Left hindlimb (tissue), 1 donor: Measurements from ENCODE around the gene CACNA2D3.
"Not testable (repeated sequence)": the region's sequence is repeated elsewhere in the genome, so short reads cannot be mapped to it uniquely, and the experiment has no call there.

Experiments used
- DNase-seq: peaks from one replicate; pipeline ENCODE4 v3.0.0-alpha.2; 2018

The CACNA2D3 gene

GRCh38 chr3:55064164-55064563 lies 941.8 kb downstream of the CACNA2D3 start:
- no peak for DNase-seq

GRCh38 chr3:55065331-55065730 lies 943.0 kb downstream of the CACNA2D3 start:
- DNase-seq = no peak

DNA sequence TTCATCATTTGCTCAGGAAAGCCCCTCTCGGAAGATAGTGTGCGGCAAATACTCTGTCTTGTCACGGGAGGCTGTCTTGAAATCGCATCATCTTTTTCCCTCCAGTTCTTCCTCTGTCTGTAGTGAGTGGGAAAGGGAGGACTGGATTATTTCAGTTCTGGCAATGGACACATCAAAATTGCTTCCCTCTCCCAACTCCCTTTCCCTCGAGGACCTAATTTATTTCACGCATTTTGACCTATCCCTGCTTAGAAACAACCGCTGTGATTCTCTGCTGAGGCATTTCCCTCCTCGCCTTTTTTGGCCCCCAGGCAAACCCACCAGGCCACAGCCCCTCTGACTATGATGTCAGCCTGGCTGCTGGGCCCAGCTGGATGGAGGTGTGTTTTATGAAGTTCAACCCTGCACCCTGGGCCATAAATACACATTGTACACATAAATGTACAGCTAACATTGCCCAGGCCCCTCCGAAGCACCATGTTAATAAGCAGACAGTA lies 944.2 kb downstream of the CACNA2D3 start:
- peak; percentile 59 for DNase-seq

DNA sequence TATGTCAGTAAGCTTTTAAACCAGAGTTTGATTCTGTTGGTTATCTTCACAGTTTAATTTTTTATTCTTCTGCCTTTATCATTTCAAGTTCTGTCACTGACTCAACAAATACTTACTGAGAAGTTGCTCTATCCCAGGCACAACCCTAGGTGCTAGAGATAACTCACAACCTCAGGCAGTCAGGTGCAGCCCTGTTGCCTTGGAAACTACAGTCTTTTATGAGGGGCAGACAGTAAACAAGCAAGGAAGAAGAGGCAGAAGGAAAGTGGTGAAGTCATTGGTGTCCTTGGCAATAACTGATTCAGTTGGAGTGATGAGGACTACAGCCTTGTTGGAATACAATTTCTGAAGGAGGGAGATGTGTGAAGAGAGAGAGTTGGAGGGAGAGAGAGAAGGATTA lies 947.6 kb downstream of the CACNA2D3 start:
- DNase-seq = no peak

DNA sequence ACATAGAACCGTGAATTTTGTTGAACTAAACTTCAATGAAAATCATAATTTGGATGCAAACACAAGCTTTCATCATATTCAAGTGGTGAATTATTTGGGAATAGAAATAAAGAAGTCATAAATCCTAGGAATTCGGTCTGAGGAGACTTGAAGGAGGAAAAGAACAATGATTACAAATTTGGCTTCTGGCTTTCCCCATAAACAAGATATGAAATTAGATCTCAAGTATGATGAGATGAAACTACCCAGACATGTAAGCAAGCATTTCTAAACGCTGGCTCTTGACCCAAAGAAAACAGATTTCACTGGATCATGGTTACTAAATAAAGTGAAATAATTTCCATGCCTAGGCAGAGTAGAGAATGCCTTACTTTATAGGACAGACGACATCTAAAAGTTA lies 952.4 kb downstream of the CACNA2D3 start:
- DNase-seq = no peak

DNA sequence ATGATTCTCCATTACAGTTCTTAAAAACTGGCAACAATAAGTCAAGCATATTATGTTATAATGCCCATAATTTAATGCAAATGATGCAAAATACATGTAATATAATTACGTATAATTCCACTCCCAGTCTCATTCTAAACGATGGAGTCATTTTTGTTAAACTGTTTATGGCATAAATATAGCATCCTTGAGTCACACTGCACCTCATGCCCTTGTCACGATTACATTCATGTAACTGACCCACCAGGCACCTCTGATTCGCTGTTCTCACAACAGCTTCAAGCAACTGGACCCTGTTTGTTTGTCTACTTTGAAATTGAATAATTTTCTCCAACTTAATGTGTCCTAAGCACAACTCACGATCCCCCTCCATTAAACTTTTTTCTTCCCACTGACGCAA lies 953.5 kb downstream of the CACNA2D3 start:
- no peak for DNase-seq

- no peak for DNase-seq
These were observed 955.4 kb downstream of the CACNA2D3 start for GRCh38 chr3:55077726-55078125.

- DNase-seq = no peak
These were observed 956.5 kb downstream of the CACNA2D3 start for GRCh38 chr3:55078876-55079275.

DNA sequence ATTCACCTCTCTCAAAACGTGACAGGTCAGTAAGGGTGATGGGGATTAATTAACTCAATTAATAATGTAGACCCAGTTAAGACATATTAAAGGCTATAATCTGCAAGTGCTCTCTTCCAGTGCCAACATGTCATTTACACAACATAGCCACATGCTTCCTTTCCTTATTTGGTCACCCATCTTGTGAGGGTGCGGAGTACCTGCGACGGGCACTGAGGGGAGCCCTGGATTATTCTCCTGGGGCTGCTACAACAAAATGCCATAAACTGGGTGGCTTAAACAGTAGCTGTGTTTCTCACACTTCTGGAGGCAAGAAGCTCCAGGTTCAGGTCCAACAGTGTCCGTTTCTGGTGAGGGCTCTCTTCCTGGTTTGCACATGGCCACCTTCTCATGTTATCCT lies 962.9 kb downstream of the CACNA2D3 start:
- no peak for DNase-seq

GRCh38 chr3:55089211-55089610 lies 966.9 kb downstream of the CACNA2D3 start:
- DNase-seq = no peak

- DNase-seq = no peak
These were observed 967.9 kb downstream of the CACNA2D3 start for GRCh38 chr3:55090291-55090690.

DNA sequence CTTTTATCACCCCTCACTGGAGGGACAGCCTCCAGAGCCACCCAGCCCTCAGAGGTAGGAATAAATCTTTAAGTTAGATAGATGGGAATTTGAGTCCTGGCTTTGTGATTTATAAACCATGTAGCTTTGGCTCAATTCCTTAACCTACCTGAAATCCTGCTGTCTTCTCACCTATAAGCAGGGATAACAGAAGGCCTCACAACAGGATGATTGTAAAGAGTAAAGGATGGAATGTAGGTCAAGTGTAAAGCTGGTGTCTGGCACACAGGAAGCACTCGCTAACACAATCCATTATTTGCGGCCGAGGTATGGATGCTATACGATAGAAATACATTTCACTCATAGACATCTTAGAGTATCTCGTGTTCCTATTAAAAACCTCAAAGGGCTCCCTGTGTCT lies 968.4 kb downstream of the CACNA2D3 start:
- no peak for DNase-seq

DNA sequence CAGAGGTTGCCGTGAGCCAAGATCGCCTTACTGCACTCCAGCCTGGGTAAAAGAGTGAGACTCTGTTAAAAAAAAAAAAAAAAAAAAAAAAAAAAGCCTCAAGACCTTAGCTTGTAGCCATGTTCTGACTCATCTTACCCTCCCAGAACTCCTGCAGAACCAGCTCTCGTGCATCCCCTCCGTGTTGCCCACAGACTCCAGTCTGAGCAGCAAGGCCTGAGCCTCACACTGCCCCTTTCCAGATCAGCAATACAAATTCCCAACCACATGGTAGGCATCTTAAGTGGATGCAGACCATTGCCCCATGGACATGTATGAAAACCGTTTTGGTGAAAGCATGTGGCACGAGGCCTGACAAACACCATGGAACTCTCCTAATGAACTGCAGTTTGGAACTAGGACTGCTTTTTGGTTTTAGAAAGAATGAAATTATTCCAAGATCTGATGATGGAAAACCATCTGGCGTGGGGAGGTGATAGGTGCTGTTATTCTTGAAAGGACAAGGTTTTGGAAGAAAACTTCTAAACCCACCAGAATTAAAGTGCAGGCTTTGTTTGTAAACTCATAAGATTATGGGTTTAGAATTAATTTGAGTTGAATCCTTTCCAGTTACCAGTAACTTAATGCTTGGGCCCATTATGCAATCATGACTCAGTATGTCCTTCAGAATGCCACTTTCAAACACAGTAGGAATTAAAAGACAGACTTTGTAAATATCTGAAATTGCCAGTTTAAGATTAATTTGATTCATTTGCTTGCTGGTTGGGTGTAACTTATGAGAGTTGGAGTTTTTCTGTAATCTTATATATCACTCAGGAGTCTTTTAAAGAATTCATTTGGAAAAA lies 969.3 kb downstream of the CACNA2D3 start:
- DNase-seq = no peak

GRCh38 chr3:55094676-55095075 lies 972.3 kb downstream of the CACNA2D3 start:
- DNase-seq = no peak

- no peak for DNase-seq
These were observed 975.1 kb downstream of the CACNA2D3 start for GRCh38 chr3:55097441-55097840.

DNA sequence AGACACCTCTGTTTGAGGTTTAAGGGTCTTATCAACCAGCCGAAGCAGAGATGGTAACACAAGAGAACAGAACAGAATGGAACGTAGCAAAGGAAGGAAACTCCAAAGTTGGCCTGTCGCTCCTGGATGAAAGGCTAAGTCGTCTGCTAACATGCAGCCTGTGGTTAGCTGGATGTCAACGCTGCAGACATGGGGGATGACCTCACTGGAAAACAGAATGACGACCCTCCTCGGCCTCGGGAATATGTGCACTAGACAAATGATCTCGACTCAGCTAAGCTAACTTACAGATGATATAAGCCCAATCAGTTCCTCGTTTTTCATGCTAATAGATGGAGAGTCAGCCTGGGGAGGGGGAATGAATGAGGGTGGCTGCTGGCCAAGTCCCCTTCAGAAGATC lies 983.3 kb downstream of the CACNA2D3 start:
- no peak for DNase-seq

DNA sequence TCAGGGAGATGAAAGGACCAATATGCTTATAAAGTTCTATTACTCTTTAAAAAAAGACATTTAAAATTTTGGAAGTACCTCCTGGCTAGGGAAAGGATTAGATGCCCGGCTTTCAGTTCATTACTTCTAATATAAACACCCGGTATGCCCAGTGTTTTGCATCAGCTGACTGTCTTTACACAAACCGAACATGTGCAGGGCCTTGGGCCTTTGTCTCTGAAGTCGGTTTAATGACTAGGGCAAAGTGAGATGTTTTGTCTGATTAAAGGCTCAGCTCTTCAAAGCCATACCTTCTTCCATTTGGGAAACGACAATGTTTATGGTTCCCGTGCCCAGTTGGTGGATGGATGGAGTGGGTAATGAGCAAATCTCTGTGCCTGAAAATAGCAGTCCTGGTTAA lies 984.8 kb downstream of the CACNA2D3 start:
- no peak for DNase-seq

DNA sequence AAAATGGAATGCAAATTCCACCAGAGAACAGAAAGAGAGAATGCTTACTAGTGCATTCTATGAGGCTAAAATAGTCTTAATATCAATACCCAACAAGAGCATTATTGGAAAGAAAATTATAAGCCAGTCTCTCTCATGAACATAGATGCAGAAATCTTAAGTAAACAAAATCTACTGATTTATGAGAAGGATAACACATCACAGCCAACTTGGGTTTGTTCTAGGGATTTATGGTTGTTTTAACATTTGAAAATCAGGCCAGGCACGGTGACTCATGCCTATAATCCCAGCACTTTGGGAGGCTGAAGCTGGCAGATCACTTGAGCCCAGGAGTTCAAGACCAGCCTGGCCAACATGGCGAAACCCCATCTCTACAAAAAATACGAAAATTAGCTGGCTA lies 989.6 kb downstream of the CACNA2D3 start:
- DNase-seq = not testable (repeated sequence)

DNA sequence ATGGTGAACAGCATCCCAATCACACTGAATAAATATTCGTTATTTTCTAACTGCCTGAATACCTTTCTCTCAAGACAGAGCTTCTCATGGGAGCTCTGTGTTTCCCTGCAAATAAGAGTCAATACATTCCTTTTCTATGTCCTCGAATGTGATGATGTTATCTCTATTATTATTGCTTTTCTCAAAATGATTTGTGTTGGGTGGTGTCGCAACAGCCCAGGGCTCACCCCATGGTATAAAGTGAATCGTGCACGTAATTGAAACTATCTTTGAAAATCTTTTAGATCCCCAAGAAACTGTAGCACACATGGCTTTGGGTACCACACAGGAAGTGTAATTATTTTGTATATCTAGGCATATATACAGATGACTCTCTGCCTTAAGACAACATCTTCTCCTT lies 996.1 kb downstream of the CACNA2D3 start:
- no peak for DNase-seq

DNA sequence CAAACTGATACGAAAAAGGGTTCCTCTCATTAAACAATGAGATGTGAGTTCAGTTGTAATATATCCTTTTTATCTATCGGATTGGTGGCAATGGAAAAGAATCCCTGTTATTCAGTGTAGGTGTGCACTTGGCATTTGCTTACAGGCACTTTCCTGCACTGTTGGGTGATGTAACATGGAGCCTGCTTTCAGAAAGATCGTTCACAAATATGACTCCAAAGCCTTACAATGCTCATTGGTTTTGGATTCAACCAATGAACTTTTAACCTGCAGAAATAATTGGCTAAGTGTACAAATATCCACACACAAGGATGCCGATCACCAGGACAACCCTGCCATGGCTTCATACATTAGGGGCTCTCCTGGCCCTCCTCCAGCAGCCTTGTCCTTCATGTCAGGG lies 996.9 kb downstream of the CACNA2D3 start:
- no peak for DNase-seq

- no peak for DNase-seq
These were observed 1000.0 kb downstream of the CACNA2D3 start for GRCh38 chr3:55122312-55122711.
